Loucy (cell line): Measurements from ENCODE around the gene ACVR1.

Experiments used
- H2AFZ ChIP-seq: fragments of 200-600 bp; sonication (generic); 2 replicates; pipeline ENCODE4 v1.6.0; 2016; ENCODE audit warnings: antibody characterized with exemption, mild to moderate bottlenecking, low read length, moderate library complexity
- H3F3A ChIP-seq: fragments of 200-600 bp; 2 replicates; pipeline ENCODE4 v1.6.0; 2016; ENCODE audit warnings: antibody characterized with exemption, low read depth, mild to moderate bottlenecking
- H3K27me3 ChIP-seq: fragments of 200-600 bp; sonication (generic); 2 replicates; pipeline ENCODE4 v1.6.1; 2014; ENCODE audit warnings: low read length, mild to moderate bottlenecking; ENCODE audit not compliant: insufficient read depth, poor library complexity, severe bottlenecking
- H3K36me3 ChIP-seq: fragments of 200-600 bp; sonication (generic); 2 replicates; pipeline ENCODE4 v1.6.1; 2016; ENCODE audit warnings: low read length; ENCODE audit not compliant: insufficient read depth
- H3K4me1 ChIP-seq: fragments of 200-600 bp; sonication (generic); 2 replicates; pipeline ENCODE4 v1.5.1; 2014; ENCODE audit warnings: low read length, mild to moderate bottlenecking; ENCODE audit not compliant: insufficient read depth, poor library complexity, severe bottlenecking
- H3K4me2 ChIP-seq: fragments of 200-600 bp; sonication (generic); 2 replicates; pipeline ENCODE4 v1.6.0; 2014; ENCODE audit warnings: antibody characterized with exemption, low read length, low read depth, mild to moderate bottlenecking; ENCODE audit not compliant: poor library complexity, severe bottlenecking
- H3K4me3 ChIP-seq: fragments of 200-600 bp; sonication (generic); 2 replicates; pipeline ENCODE4 v1.5.1; 2014; ENCODE audit warnings: low read length, mild to moderate bottlenecking, mixed read lengths; ENCODE audit not compliant: poor library complexity, severe bottlenecking
- H3K79me2 ChIP-seq: fragments of 200-600 bp; sonication (generic); 2 replicates; pipeline ENCODE4 v1.6.1; 2014; ENCODE audit warnings: low read length; ENCODE audit not compliant: insufficient read depth
- H3K9ac ChIP-seq: fragments of 200-600 bp; sonication (generic); 2 replicates; pipeline ENCODE4 v1.6.0; 2014; ENCODE audit warnings: mild to moderate bottlenecking, low read depth, low read length, moderate library complexity; ENCODE audit not compliant: poor library complexity, severe bottlenecking
- H3K9me2 ChIP-seq: fragments of 200-600 bp; sonication (generic); replicated peaks from 2 replicates; pipeline ENCODE4 v1.6.1; 2016; ENCODE audit warnings: low read depth, low read length, mixed read lengths
- H3K9me3 ChIP-seq: fragments of 200-600 bp; sonication (generic); 2 replicates; pipeline ENCODE4 v1.6.1; 2014; ENCODE audit warnings: mild to moderate bottlenecking, antibody characterized with exemption, low read length, low read depth; ENCODE audit not compliant: insufficient read depth
- H4K20me1 ChIP-seq: fragments of 200-600 bp; sonication (generic); 2 replicates; pipeline ENCODE4 v1.6.0; 2014; ENCODE audit warnings: antibody characterized with exemption, low read length, mild to moderate bottlenecking; ENCODE audit not compliant: insufficient read depth, poor library complexity, severe bottlenecking
- CTCF ChIP-seq: fragments of 200-600 bp; sonication (generic); conservative IDR thresholded peaks from 2 replicates; pipeline ENCODE4 v1.5.1; 2014; ENCODE audit warnings: mild to moderate bottlenecking, antibody characterized with exemption, low read length
- EZH2phosphoT487 ChIP-seq: fragments of 200-600 bp; IDR thresholded peaks from 2 replicates; pipeline ENCODE4 v1.6.1; 2018; ENCODE audit warnings: antibody characterized with exemption, mild to moderate bottlenecking, moderate library complexity, borderline replicate concordance

The ACVR1 gene

GRCh38 chr2:157905092-157905491 is 29.0 kb upstream of the ACVR1 start:
- H3K4me1 ChIP-seq: no peaks in the 10 kb centered on the region
- TF ChIP-seq EZH2phosphoT487 (no peak), CTCF (no peak)

GRCh38 chr2:157903626-157904025 is 27.5 kb upstream of the ACVR1 start:
- no peaks in the 10 kb centered on the region for H3K4me1 ChIP-seq
- H3K36me3 ChIP-seq: no peaks in the 10 kb centered on the region
- no peak overlapping the region for H3K4me2 ChIP-seq
- H3F3A ChIP-seq: no peaks in the 10 kb centered on the region
- H3K9me3 ChIP-seq: no peaks in the 10 kb centered on the region
- H3K9ac ChIP-seq: no peak overlapping the region
- no peaks in the 10 kb centered on the region for H3K9me2 ChIP-seq
- H3K4me3 ChIP-seq: no peak overlapping the region
- H3K79me2 ChIP-seq: no peaks in the 10 kb centered on the region
- no peaks in the 10 kb centered on the region for H3K27me3 ChIP-seq
- H2AFZ ChIP-seq: no peak overlapping the region
- TF ChIP-seq CTCF: no peak
- no peaks in the 10 kb centered on the region for H4K20me1 ChIP-seq

More at GRCh38 chr2:157905092-157905491, 29.0 kb upstream of the ACVR1 start:
- no peak overlapping the region for H3K4me2 ChIP-seq
- H3K79me2 ChIP-seq: no peaks in the 10 kb centered on the region
- no peaks in the 10 kb centered on the region for H3K27me3 ChIP-seq
- no peaks in the 10 kb centered on the region for H3K9me3 ChIP-seq
- H3K36me3 ChIP-seq: no peaks in the 10 kb centered on the region
- no peak overlapping the region for H3K9ac ChIP-seq
- H4K20me1 ChIP-seq: no peaks in the 10 kb centered on the region
- H2AFZ ChIP-seq: no peak overlapping the region
- H3K9me2 ChIP-seq: no peaks in the 10 kb centered on the region
- H3K4me3 ChIP-seq: no peak overlapping the region
- no peaks in the 10 kb centered on the region for H3F3A ChIP-seq

GRCh38 chr2:157903151-157903550 is 27.0 kb upstream of the ACVR1 start:
- Histone ChIP-seq H3K4me1 (no peaks in the 10 kb centered on the region), H3K9me3 (no peaks in the 10 kb centered on the region), H3K36me3 (no peaks in the 10 kb centered on the region), H3K4me2 (no peak overlapping the region), H3K9me2 (no peaks in the 10 kb centered on the region), H3F3A (no peaks in the 10 kb centered on the region), H3K27me3 (no peaks in the 10 kb centered on the region), H3K9ac (no peak overlapping the region), H3K79me2 (no peaks in the 10 kb centered on the region), H4K20me1 (no peaks in the 10 kb centered on the region), H2AFZ (no peak overlapping the region), H3K4me3 (no peak overlapping the region)
- no peak for TF ChIP-seq EZH2phosphoT487
- TF ChIP-seq CTCF: no peak
